GM18907 (cell line): ENCODE data around the gene RNF186.
"Not testable (repeated sequence)": the region's sequence is repeated elsewhere in the genome, so short reads cannot be mapped to it uniquely, and the experiment has no call there.

Source experiments
- ATAC-seq: cut with Tn5 transposase; IDR thresholded peaks from one replicate; pipeline ENCODE4 v1.9.1; 2021; ENCODE audit warnings: mild to moderate bottlenecking, moderate library complexity; ENCODE audit not compliant: unreplicated experiment

The RNF186 gene

GRCh38 chr1:19797827-19798226, 17.3 kb downstream of the RNF186 start:
- ATAC-seq: no peak

DNA sequence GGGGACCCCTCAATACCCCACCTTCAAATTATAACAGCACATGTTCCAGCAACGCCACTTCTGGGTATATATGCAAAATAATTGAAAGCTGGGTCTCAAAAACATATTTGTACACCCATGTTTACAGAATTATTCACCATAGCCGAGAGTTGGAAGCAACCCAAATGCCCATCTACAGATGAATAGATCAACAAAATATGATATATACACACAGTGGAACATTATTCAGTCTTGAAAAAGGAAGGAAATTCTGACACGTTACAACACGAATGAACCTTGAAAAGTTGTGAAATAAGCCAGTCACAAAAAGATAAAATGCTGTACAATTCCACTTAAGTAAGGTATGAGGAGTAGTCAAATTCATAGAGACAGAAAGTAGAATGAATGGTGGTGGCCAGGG, 20.5 kb downstream of the RNF186 start:
- no peak for ATAC-seq

GRCh38 chr1:19793360-19794046, 21.6 kb downstream of the RNF186 start:
- no peak for ATAC-seq

GRCh38 chr1:19792237-19793002, 22.7 kb downstream of the RNF186 start:
- ATAC-seq: no peak

- not testable (repeated sequence) for ATAC-seq
Measured at GRCh38 chr1:19790061-19790975, 24.8 kb downstream of the RNF186 start.

- ATAC-seq: no peak
Measured at GRCh38 chr1:19786988-19787423, 28.1 kb downstream of the RNF186 start.

DNA sequence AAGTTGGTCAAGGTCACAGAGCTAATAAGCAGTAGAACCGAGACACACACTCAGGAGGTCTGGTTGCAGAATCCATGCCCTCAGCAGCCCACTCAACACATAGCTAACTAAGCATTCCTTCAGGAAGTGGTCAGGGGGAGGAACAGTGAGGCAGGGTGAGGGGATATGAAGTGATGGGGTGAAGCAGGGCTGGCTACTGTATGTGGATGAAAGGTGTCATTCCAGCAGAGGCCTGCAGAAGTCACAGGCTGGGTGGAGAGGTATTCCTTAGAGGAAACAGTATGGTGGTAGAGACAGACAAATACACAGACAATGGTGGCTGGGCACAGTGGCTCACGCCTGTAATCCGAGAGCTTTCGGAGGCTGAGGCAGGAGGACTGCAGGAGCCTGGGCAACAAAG, 29.4 kb downstream of the RNF186 start:
- ATAC-seq: no peak

DNA sequence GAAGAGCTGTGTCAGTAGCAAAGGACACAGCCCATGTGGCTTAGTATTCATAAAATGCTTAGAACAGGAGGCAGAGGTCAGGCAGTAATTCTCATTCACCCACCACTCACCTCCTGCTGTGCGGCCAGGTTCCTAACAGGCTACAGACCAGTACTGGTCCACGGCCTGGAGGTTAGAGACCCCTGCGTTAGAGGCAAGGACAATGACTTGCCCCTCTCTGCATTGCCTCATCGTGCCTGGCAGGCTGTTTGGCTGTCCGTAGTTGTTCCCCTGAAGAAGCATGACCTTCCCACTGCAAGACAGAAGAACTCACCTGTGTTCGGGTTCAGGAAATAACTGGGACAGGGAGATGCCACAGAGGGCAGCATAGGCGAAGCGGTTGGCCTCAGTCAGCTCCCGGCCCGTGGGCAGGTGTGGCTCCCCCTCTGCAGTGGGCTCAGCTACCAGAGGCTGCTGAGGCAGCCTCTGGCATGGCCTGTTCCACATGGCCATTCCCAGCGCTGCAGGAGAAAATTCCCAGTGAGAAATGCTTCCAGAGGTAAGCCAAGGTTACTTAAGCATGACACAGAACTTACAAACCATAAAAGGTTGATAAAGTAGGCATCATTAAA, 34.7 kb downstream of the RNF186 start:
- ATAC-seq: no peak

GRCh38 chr1:19776933-19777332, 38.1 kb downstream of the RNF186 start:
- ATAC-seq: no peak

- no peak for ATAC-seq
Measured at GRCh38 chr1:19776287-19776686, 38.8 kb downstream of the RNF186 start.

- no peak for ATAC-seq
Measured at GRCh38 chr1:19775831-19776230, 39.3 kb downstream of the RNF186 start.

GRCh38 chr1:19775317-19775716, 39.8 kb downstream of the RNF186 start:
- no peak for ATAC-seq

DNA sequence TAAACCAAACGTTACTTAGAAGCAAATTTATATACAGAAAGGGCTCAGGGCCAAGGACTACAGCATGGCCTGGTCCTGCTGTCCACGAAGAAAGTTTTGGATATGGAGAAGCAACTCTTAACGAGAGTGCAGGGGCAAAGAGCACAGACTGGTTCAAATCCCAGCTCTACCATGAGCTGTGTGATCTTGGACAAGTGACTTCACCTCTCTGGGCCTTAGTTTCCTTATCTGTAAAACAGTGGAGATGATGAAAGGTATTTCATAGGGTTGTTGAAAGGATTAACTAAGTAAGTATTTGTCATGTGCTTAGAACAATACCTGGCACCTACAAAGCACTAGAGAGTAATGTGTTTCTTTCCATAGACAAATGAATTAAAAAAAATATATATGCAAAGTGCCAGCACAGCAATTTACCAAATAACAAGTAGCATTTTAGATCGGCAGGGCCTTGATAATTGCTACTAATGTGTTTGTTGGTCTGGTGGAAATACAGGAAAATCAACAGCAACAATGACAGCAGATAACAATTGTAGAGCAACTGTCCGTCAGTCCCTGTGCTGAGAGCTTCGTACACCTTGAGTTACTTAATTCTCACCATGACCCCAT, 40.8 kb downstream of the RNF186 start:
- no peak for ATAC-seq

- ATAC-seq: no peak
Measured at GRCh38 chr1:19773485-19773884, 41.6 kb downstream of the RNF186 start.

DNA sequence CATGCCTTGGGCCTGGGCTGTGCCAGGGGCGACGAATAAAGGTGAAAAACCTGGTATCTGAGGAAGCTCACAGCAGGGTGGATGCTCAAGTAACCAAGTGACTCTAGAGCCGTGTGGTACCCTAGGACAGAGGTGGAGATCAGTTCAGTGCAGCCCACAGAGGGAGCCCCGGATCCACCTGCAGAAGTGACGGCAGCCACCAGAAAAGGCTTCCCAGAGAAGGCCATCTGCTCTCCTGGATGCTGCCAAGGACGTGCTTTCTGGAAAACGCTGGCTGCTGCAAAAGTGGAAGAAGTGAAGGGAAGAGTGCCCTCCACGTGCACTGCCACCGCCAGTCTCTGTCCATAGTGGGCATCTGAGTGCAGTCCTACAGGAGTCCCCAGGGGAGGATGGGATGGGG, 43.0 kb downstream of the RNF186 start:
- no peak for ATAC-seq

GRCh38 chr1:19771350-19771749, 43.7 kb downstream of the RNF186 start:
- ATAC-seq: no peak

- no peak for ATAC-seq
Measured at GRCh38 chr1:19770436-19771190, 44.5 kb downstream of the RNF186 start.

GRCh38 chr1:19769211-19769932, 45.7 kb downstream of the RNF186 start:
- no peak for ATAC-seq
